ENCODE data around the gene CDC42SE2. TPM values are rescaled to one million over a fixed set of nuclear protein-coding genes. Genes with fewer than 3 reads are reported as not detected.

CDC42SE2 gene
- total RNA-seq, 2 experiments from 2014 or later: 54.2 to 66.8 TPM

DNA sequence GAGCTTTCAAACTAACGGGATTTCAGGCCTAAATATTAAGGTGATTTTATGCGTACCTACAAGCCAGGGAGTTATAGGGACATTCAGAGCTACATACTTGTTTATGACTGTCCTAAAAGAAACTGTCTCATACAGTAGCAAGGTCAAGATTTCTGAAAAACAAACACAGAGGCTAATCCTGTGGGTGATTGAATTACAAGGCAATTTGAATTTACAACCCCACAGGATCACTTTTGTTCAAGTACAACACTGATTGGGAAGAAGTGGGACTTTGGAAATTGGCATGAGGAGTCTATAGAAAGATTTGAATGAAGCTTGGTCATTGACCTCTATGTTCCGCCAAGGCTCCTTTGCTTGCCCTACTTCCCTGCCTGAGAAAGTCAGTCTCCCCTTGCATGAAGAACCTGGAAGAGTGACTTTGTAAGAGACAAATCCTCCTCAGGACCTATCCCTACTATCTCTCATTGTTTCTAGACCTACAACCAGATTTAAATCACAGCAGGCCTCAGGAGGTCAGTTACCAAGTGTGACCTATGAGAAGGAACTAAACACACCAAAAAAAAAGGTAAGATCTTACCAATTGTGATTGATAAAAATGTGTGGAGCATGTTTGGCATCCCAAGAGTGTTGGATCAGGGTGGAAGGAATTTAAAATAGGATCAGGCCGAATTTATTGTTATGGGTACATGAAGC, 38.4 kb upstream of the CDC42SE2 start:
- Histone ChIP-seq H3K79me2 (ENCODE audit: insufficient read depth, low read depth, low read length) (no peaks in the 10 kb centered on the region), H2AFZ (ENCODE audit: low read length) (no peak overlapping the region), H3K9me3 (ENCODE audit: low read length) (no peaks in the 10 kb centered on the region), H3K9me2 (ENCODE audit: insufficient read depth, low read length) (no peaks in the 10 kb centered on the region), H3K27ac (ENCODE audit: low read depth, low read length, poor library complexity, severe bottlenecking) (no peak overlapping the region), H3K36me3 (ENCODE audit: insufficient read depth, low read length) (peaks cover 41% of the 10 kb centered on the region), H3K4me1 (ENCODE audit: insufficient read depth, low read length, poor library complexity, severe bottlenecking) (peaks cover 21% of the 10 kb centered on the region), H4K20me1 (ENCODE audit: insufficient read depth, low read length) (peaks cover 5% of the 10 kb centered on the region; the same call in 1 of the 2 replicates), H3K4me2 (ENCODE audit: low read length) (no peak overlapping the region), H3K4me3 (ENCODE audit: low read depth, low read length, poor library complexity, severe bottlenecking) (no peak overlapping the region)
- DNase-seq (ENCODE audit: low spot score): no peak
- no peak for TF ChIP-seq EZH2phosphoT487 (IDR thresholded peaks at IDR 0.05; ENCODE audit: borderline replicate concordance, low read depth, low read length)
- TF ChIP-seq, protein P1, sequence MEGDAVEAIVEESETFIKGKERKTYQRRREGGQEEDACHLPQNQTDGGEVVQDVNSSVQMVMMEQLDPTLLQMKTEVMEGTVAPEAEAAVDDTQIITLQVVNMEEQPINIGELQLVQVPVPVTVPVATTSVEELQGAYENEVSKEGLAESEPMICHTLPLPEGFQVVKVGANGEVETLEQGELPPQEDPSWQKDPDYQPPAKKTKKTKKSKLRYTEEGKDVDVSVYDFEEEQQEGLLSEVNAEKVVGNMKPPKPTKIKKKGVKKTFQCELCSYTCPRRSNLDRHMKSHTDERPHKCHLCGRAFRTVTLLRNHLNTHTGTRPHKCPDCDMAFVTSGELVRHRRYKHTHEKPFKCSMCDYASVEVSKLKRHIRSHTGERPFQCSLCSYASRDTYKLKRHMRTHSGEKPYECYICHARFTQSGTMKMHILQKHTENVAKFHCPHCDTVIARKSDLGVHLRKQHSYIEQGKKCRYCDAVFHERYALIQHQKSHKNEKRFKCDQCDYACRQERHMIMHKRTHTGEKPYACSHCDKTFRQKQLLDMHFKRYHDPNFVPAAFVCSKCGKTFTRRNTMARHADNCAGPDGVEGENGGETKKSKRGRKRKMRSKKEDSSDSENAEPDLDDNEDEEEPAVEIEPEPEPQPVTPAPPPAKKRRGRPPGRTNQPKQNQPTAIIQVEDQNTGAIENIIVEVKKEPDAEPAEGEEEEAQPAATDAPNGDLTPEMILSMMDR (conservative IDR thresholded peaks at IDR 0.05; ENCODE audit: low read length): no peak
- POLR2A ChIA-PET: interaction anchor here (0.8 to 2.8 kb wide), 5 partner anchors 9 to 25 kb away, joined by 3 to 8 read pairs (median 3); no protein-coding TSS in a partner anchor
- CTCF ChIA-PET (ENCODE audit: unreplicated experiment): no interaction called here
- no TSS peak for BruUV-seq (replicated peaks)
- intact Hi-C loops (cut with micrococcal nuclease; ENCODE audit: unreplicated experiment): no loop called here

DNA sequence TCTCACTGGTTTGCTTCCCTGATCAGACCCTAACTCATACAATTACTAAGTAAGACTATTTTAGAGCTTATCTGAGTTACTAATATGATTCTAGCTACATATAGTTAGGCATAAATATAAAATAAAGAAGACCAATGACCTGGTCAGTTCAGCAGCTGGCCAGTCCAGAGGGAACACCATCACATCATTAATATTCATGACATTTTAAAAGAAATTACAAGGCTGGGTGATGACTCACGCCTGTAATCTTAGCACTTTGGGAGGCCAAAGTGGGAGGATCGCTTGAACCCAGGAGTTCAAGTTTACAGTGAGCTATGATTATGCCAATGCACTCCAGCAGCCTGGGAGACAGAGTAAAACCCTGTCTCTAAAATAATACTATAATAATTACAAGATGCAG, 37.0 kb upstream of the CDC42SE2 start:
- TF ChIP-seq, protein P1 (conservative IDR thresholded peaks at IDR 0.05; ENCODE audit: low read length): no peak
- TF ChIP-seq EZH2phosphoT487 (IDR thresholded peaks at IDR 0.05; ENCODE audit: borderline replicate concordance, low read depth, low read length): no peak
- Histone ChIP-seq H3K4me2 (ENCODE audit: low read length) (no peak overlapping the region), H3K4me1 (ENCODE audit: insufficient read depth, low read length, poor library complexity, severe bottlenecking) (peaks cover 27% of the 10 kb centered on the region), H3K4me3 (ENCODE audit: low read depth, low read length, poor library complexity, severe bottlenecking) (no peak overlapping the region), H3K9me3 (ENCODE audit: low read length) (no peaks in the 10 kb centered on the region), H4K20me1 (ENCODE audit: insufficient read depth, low read length) (peaks cover 5% of the 10 kb centered on the region; the same call in 1 of the 2 replicates), H3K79me2 (ENCODE audit: insufficient read depth, low read depth, low read length) (no peaks in the 10 kb centered on the region), H3K9me2 (ENCODE audit: insufficient read depth, low read length) (no peaks in the 10 kb centered on the region), H3K27ac (ENCODE audit: low read depth, low read length, poor library complexity, severe bottlenecking) (no peak overlapping the region), H3K36me3 (ENCODE audit: insufficient read depth, low read length) (peaks cover 38% of the 10 kb centered on the region), H2AFZ (ENCODE audit: low read length) (no peak overlapping the region)
- no TSS peak for BruUV-seq (replicated peaks)
- POLR2A ChIA-PET: interaction anchor here (0.9 to 2.8 kb wide), 6 partner anchors 9 to 146 kb away, joined by 3 to 8 read pairs (median 4); no protein-coding TSS in a partner anchor
- no peak for DNase-seq (ENCODE audit: low spot score)
- CTCF ChIA-PET (ENCODE audit: unreplicated experiment): interaction anchor here (0.6 kb wide), 1 partner anchor 1194 kb away, joined by 3 read pairs; no protein-coding TSS in a partner anchor
- intact Hi-C loops (cut with micrococcal nuclease; ENCODE audit: unreplicated experiment): no loop called here

DNA sequence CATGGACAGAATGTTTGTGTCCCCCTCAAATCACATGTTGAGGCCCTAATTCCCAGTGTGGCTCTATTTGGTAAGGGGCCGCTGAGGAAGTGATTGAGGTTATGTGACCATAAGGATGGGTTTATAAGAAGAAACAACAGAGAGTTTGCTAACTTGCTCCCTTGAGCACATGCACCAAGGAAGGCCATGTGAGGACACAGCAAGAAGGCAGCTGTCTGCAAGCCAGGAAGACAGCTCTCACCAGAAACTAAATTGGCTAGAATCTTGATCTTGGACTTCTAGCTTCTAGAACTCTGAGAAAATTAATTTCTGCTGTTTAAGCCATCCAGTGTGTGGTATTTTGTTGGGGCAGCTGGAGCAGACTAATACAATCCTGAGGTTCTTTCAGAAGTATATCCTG, 35.2 kb upstream of the CDC42SE2 start:
- intact Hi-C loops (cut with micrococcal nuclease; ENCODE audit: unreplicated experiment): no loop called here
- H3K9me3 ChIP-seq (ENCODE audit: low read length): no peaks in the 10 kb centered on the region
- H3K79me2 ChIP-seq (ENCODE audit: insufficient read depth, low read depth, low read length): no peaks in the 10 kb centered on the region
- no peak overlapping the region for H2AFZ ChIP-seq (ENCODE audit: low read length)
- H3K9me2 ChIP-seq (ENCODE audit: insufficient read depth, low read length): no peaks in the 10 kb centered on the region
- peaks cover 32% of the 10 kb centered on the region for H3K36me3 ChIP-seq (ENCODE audit: insufficient read depth, low read length)
- no peak overlapping the region for H3K4me3 ChIP-seq (ENCODE audit: low read depth, low read length, poor library complexity, severe bottlenecking)
- POLR2A ChIA-PET: no interaction called here
- peaks cover 5% of the 10 kb centered on the region; the same call in 1 of the 2 replicates for H4K20me1 ChIP-seq (ENCODE audit: insufficient read depth, low read length)
- H3K27ac ChIP-seq (ENCODE audit: low read depth, low read length, poor library complexity, severe bottlenecking): no peak overlapping the region
- BruUV-seq (replicated peaks): no TSS peak
- H3K4me2 ChIP-seq (ENCODE audit: low read length): no peak overlapping the region
- CTCF ChIA-PET (ENCODE audit: unreplicated experiment): no interaction called here
- DNase-seq (ENCODE audit: low spot score): no peak
- TF ChIP-seq, protein P1 (conservative IDR thresholded peaks at IDR 0.05; ENCODE audit: low read length): no peak
- peaks cover 26% of the 10 kb centered on the region for H3K4me1 ChIP-seq (ENCODE audit: insufficient read depth, low read length, poor library complexity, severe bottlenecking)
